Esophagus squamous epithelium (tissue), 5 donors: ENCODE measurements around the gene IRF7. TPM values are rescaled to one million over a fixed set of nuclear protein-coding genes. Genes with fewer than 3 reads are reported as not detected.

ENCODE experiments used
- DNase-seq: peaks from one replicate; lab custom pipeline; 2025; lab: John Stamatoyannopoulos, UW
- H3K27ac ChIP-seq, 4 donors: fragments of 200-600 bp; sonication (generic); one replicate each; pipeline ENCODE4 v1.5.1; 2016 to 2019; ENCODE audit warnings: mild to moderate bottlenecking in 1 of 4
- H3K27me3 ChIP-seq, 4 donors: fragments of 200-600 bp; sonication (generic); 1 replicate in 3 of 4; 2 replicates in 1 of 4; pipeline versions ENCODE4 v1.5.1 to v1.6.0; 2017 to 2021; ENCODE audit warnings: antibody characterized with exemption in 1 of 4
- H3K36me3 ChIP-seq, 3 donors: fragments of 200-600 bp; sonication (generic); one replicate each; pipeline ENCODE4 v1.5.1; 2016 to 2019
- H3K4me1 ChIP-seq, 3 donors: fragments of 200-600 bp; sonication (generic); one replicate each; pipeline ENCODE4 v1.5.1; 2017 to 2019
- H3K4me3 ChIP-seq, 4 donors: fragments of 200-600 bp; sonication (generic); 1 replicate in 3 of 4; 2 replicates in 1 of 4; pipeline ENCODE4 v1.5.1; 2016 to 2019; ENCODE audit warnings: mild to moderate bottlenecking in 2 of 4, moderate library complexity in 1 of 4
- H3K9me3 ChIP-seq, 3 donors: fragments of 200-600 bp; sonication (generic); one replicate each; pipeline ENCODE4 v1.5.1; 2016 to 2019
- POLR2A ChIP-seq, 4 donors: fragments of 450-650 bp; IDR thresholded peaks; one replicate each; pipeline ENCODE4 v1.6.1; 2017; ENCODE audit warnings: antibody characterized with exemption in 4 of 4, mild to moderate bottlenecking in 4 of 4, moderate library complexity in 3 of 4
- WGBS, 2 donors: methylation state at CpG; one replicate each; pipeline ENCODE4 v1.1.5; 2018; 5-methylcytosine and 5-hydroxymethylcytosine counted together
- intact Hi-C: fragments of 100-400 bp; cut with DNase I; formaldehyde crosslinking; loops from one replicate; pipeline ENCODE4 v1.15.0; 2022
- total RNA-seq, 4 donors: library from RNA; depleted of rRNA; stranded (reverse); fragments of >200 nt; gene quantifications; one replicate each; pipeline ENCODE4 v1.1.0, GENCODE V29; 2016
- TF ChIP-seq, protein P1 (sequence below), 6 experiments: fragments of 450-650 bp in 4 of 6; fragments of 200-600 bp in 2 of 6; sonication (generic) in 2 of 6; IDR thresholded peaks; one replicate each; pipeline ENCODE4 v1.5.1; 2016 to 2019; ENCODE audit warnings: antibody characterized with exemption in 6 of 6, mild to moderate bottlenecking in 4 of 6, moderate library complexity in 4 of 6
- donor health status: DM: yes; HTN: yes; CAD: no.

The IRF7 gene
- total RNA-seq, 4 donors from 2014 or later: 16.9 to 26.3 (median 20.2) TPM

DNA sequence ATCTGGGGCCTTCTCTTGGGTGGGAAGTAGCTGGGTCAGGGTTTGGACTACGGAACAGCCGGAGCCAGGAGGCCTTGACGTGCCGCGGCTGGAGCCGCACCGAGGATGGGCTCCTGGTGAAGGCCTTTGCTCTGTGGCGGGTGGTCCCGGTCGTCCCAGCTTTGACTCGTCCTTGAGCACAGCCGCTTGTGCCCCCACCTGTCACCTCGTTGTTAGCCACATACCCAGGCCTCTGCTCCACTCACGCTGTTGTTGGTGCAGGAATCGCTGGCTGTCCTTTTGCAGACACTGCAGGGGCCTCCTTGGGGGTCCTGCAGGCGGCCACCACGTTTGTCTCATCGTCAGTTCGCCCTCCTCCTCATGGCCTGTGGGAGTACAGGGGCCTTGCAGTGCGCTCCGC lies 22.4 kb downstream of the IRF7 start:
- DNase-seq: no peak
- no peaks in the 10 kb centered on the region for H3K9me3 ChIP-seq
- H3K36me3 ChIP-seq: peaks cover 50 to 100% (median 65%) of the 10 kb centered on the region in 3 donors
- TF ChIP-seq, protein P1, sequence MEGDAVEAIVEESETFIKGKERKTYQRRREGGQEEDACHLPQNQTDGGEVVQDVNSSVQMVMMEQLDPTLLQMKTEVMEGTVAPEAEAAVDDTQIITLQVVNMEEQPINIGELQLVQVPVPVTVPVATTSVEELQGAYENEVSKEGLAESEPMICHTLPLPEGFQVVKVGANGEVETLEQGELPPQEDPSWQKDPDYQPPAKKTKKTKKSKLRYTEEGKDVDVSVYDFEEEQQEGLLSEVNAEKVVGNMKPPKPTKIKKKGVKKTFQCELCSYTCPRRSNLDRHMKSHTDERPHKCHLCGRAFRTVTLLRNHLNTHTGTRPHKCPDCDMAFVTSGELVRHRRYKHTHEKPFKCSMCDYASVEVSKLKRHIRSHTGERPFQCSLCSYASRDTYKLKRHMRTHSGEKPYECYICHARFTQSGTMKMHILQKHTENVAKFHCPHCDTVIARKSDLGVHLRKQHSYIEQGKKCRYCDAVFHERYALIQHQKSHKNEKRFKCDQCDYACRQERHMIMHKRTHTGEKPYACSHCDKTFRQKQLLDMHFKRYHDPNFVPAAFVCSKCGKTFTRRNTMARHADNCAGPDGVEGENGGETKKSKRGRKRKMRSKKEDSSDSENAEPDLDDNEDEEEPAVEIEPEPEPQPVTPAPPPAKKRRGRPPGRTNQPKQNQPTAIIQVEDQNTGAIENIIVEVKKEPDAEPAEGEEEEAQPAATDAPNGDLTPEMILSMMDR (IDR thresholded peaks at IDR 0.05): no peak
- TF ChIP-seq POLR2A (IDR thresholded peaks at IDR 0.05): no peak
- H3K27me3 ChIP-seq: no peaks in the 10 kb centered on the region
- WGBS, 2 donors: 94% methylated on average over 10 of the region's 21 CpGs; no CpG with 5 or more reads in 1 of the 2 donors
- H3K4me3 ChIP-seq: no peak overlapping the region
- H3K27ac ChIP-seq: no peak overlapping the region
- no peaks in the 10 kb centered on the region for H3K4me1 ChIP-seq
- intact Hi-C loops: no loop called here

DNA sequence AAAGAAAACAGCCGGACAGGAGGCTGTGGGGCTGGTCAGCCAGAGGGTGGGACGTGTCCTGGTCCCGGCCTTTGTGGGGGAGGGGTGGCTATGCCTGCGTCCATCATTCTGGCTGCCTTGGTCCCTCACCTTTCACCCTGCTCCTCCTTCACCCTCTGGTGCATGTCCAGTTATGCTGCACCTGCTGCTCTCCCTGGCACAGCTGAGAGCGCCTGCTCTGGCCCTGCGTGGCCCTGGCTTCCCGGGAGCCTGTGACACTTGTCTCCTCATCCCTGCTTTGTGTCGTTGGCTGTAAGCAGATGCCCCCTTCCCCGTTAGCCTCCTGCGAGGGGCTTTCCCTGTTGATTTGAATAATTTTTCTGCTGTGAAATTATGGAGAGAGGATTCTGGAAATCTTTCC lies 22.8 kb downstream of the IRF7 start:
- no peaks in the 10 kb centered on the region for H3K9me3 ChIP-seq
- peaks cover 46 to 100% (median 65%) of the 10 kb centered on the region in 3 donors for H3K36me3 ChIP-seq
- no peaks in the 10 kb centered on the region for H3K4me1 ChIP-seq
- H3K27ac ChIP-seq: no peak overlapping the region
- no peak for TF ChIP-seq POLR2A (IDR thresholded peaks at IDR 0.05)
- TF ChIP-seq, protein P1 (IDR thresholded peaks at IDR 0.05): no peak
- no peak overlapping the region for H3K4me3 ChIP-seq
- intact Hi-C loops: no loop called here
- no peak for DNase-seq
- no peaks in the 10 kb centered on the region for H3K27me3 ChIP-seq
- WGBS, 2 donors: 69 to 87% methylated on average over 3 to 10 of the region's 10 CpGs

DNA sequence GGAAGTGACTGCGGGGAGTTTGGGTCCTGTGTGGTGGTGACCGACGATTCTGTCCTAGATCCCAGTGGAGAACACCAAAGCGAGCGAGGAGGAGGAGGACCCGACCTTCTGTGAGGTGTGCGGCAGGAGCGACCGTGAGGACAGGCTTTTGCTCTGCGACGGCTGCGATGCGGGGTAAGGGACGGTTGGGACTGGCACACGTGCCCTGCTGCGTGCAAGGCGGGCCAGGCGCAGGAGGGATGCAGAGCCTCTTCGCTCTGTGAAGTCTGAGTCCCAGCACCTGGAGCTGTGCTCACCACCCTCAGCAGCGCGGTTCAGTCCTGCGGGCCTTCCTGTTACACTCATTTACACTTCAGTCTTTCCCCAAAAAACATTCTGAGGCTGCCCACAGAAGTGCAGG lies 23.2 kb downstream of the IRF7 start:
- Histone ChIP-seq H3K27me3 (no peaks in the 10 kb centered on the region), H3K4me3 (no peak overlapping the region), H3K4me1 (no peaks in the 10 kb centered on the region), H3K27ac (no peak overlapping the region), H3K9me3 (no peaks in the 10 kb centered on the region), H3K36me3 (peaks cover 44 to 100% (median 63%) of the 10 kb centered on the region in 3 donors)
- WGBS, 2 donors: 94 to 95% methylated on average over 21 of the region's 22 CpGs
- intact Hi-C loops: no loop called here
- TF ChIP-seq POLR2A (IDR thresholded peaks at IDR 0.05): no peak
- TF ChIP-seq, protein P1 (IDR thresholded peaks at IDR 0.05): no peak
- DNase-seq: no peak

DNA sequence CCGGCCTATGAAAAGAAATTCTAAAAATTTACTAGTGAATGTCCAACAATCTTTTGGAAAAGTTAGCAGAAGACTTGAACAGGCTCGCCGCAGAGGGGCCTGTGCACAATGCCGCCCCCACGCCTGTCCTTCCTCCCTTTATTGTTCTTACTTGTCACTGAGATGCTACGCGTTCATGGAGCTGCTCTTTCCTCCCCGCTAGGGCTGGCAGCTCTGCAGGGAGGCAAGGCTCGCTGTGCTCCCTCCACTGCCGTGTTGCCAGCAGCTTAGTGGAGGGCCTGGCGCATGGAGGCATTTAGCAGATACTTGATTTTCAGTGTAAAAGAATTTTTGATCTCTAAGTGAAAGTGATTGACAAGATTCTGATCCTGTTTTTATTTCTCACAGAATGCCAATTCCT lies 24.8 kb downstream of the IRF7 start:
- no peak for DNase-seq
- Histone ChIP-seq H3K4me1 (no peaks in the 10 kb centered on the region), H3K4me3 (no peak overlapping the region), H3K27ac (no peak overlapping the region), H3K36me3 (peaks cover 35 to 100% (median 61%) of the 10 kb centered on the region in 3 donors), H3K9me3 (no peaks in the 10 kb centered on the region), H3K27me3 (no peaks in the 10 kb centered on the region)
- WGBS, 2 donors: 83 to 84% methylated on average over 11 of the region's 11 CpGs
- intact Hi-C loops: no loop called here
- no peak for TF ChIP-seq POLR2A (IDR thresholded peaks at IDR 0.05)
- TF ChIP-seq, protein P1 (IDR thresholded peaks at IDR 0.05): no peak

DNA sequence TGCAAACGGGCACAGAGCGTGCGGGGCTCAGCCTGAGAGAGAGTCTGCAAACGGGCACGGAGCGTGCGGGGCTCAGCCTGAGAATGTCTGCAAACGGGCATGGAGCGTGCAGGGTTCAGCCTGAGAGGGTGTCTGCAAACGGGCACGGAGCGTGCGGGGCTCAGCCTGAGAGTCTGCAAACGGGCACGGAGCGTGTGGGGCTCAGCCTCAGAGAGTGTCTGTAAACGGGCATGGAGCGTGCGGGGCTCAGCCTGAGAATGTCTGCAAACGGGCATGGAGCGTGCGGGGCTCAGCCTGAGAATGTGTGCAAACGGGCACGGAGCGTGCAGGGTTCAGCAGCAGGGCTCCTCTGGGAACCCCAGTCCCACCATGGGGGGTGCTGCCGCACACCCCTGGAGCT lies 26.0 kb downstream of the IRF7 start:
- H3K36me3 ChIP-seq: peaks cover 26 to 99% (median 66%) of the 10 kb centered on the region in 3 donors
- TF ChIP-seq POLR2A (IDR thresholded peaks at IDR 0.05): no peak
- TF ChIP-seq, protein P1 (IDR thresholded peaks at IDR 0.05): no peak
- H3K27me3 ChIP-seq: no peaks in the 10 kb centered on the region
- no peak overlapping the region for H3K27ac ChIP-seq
- 93 to 97% methylated on average over 16 to 21 of the region's 26 CpGs for WGBS, 2 donors
- H3K9me3 ChIP-seq: no peaks in the 10 kb centered on the region
- no peak for DNase-seq
- intact Hi-C loops: no loop called here
- no peaks in the 10 kb centered on the region for H3K4me1 ChIP-seq
- H3K4me3 ChIP-seq: no peak overlapping the region
